GM10248 (cell line): Measurements from ENCODE around the gene CXCL8.

ENCODE experiments used
- CTCF ChIA-PET: fragments of 300-600 bp; sonication (Branson Sonifier 250); formaldehyde crosslinking; extraction: SDS; loops from one replicate; lab custom pipeline; 2021; ENCODE audit warnings: antibody characterized with exemption; lab: Yijun Ruan, JAX
- POLR2A ChIA-PET: fragments of 350-650 bp; sonication (Branson Sonifier 250); formaldehyde crosslinking; extraction: SDS; loops from one replicate; lab custom pipeline; 2020; ENCODE audit warnings: antibody characterized with exemption; lab: Yijun Ruan, JAX
- DNase-seq: peaks from one replicate; pipeline ENCODE4 v3.0.0; 2012; ENCODE audit errors: extremely low spot score
- TF ChIP-seq, protein P1 (sequence below): IDR thresholded peaks from 2 replicates; pipeline ENCODE4 v1.5.1; 2012; ENCODE audit warnings: mild to moderate bottlenecking, low read depth; ENCODE audit errors: extremely low read depth, missing control alignments, control extremely low read depth

CXCL8 gene

GRCh38 chr4:73735231-73735630 is 5.1 kb upstream of the CXCL8 start:
- CTCF ChIA-PET: interaction anchor here (2.5 to 2.6 kb wide), 2 partner anchors 8 to 10 kb away, joined by 6 to 9 read pairs; no protein-coding TSS in a partner anchor
- peak; percentile 53 for DNase-seq
- TF ChIP-seq, protein P1, sequence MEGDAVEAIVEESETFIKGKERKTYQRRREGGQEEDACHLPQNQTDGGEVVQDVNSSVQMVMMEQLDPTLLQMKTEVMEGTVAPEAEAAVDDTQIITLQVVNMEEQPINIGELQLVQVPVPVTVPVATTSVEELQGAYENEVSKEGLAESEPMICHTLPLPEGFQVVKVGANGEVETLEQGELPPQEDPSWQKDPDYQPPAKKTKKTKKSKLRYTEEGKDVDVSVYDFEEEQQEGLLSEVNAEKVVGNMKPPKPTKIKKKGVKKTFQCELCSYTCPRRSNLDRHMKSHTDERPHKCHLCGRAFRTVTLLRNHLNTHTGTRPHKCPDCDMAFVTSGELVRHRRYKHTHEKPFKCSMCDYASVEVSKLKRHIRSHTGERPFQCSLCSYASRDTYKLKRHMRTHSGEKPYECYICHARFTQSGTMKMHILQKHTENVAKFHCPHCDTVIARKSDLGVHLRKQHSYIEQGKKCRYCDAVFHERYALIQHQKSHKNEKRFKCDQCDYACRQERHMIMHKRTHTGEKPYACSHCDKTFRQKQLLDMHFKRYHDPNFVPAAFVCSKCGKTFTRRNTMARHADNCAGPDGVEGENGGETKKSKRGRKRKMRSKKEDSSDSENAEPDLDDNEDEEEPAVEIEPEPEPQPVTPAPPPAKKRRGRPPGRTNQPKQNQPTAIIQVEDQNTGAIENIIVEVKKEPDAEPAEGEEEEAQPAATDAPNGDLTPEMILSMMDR: no peak
- POLR2A ChIA-PET: no interaction called here

GRCh38 chr4:73741031-73741749 is 821 bp downstream of the CXCL8 start:
- ChIA-PET CTCF (interaction anchor here (1.2 to 1.7 kb wide), 2 partner anchors 10 to 11 kb away, joined by 4 read pairs; no protein-coding TSS in a partner anchor), POLR2A (no interaction called here)
- DNase-seq: no peak
- TF ChIP-seq, protein P1: no peak

- TF ChIP-seq, protein P1: no peak
- CTCF ChIA-PET: interaction anchor here (1.2 to 1.7 kb wide), 2 partner anchors 9 to 12 kb away, joined by 4 read pairs; no protein-coding TSS in a partner anchor
- POLR2A ChIA-PET: no interaction called here
- DNase-seq: no peak
Observed at GRCh38 chr4:73741750-73742489, 1.6 kb downstream of the CXCL8 start.

DNA sequence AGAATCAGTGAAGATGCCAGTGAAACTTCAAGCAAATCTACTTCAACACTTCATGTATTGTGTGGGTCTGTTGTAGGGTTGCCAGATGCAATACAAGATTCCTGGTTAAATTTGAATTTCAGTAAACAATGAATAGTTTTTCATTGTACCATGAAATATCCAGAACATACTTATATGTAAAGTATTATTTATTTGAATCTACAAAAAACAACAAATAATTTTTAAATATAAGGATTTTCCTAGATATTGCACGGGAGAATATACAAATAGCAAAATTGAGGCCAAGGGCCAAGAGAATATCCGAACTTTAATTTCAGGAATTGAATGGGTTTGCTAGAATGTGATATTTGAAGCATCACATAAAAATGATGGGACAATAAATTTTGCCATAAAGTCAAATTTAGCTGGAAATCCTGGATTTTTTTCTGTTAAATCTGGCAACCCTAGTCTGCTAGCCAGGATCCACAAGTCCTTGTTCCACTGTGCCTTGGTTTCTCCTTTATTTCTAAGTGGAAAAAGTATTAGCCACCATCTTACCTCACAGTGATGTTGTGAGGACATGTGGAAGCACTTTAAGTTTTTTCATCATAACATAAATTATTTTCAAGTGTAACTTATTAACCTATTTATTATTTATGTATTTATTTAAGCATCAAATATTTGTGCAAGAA is 2.3 kb downstream of the CXCL8 start:
- no peak for DNase-seq
- TF ChIP-seq, protein P1: no peak
- ChIA-PET POLR2A (no interaction called here), CTCF (interaction anchor here (1.2 to 1.7 kb wide), 2 partner anchors 9 to 12 kb away, joined by 4 read pairs; no protein-coding TSS in a partner anchor)

- CTCF ChIA-PET: no interaction called here
- no peak for DNase-seq
- POLR2A ChIA-PET: no interaction called here
- TF ChIP-seq, protein P1: no peak
Observed at GRCh38 chr4:73743281-73743680, 2.9 kb downstream of the CXCL8 start.

DNA sequence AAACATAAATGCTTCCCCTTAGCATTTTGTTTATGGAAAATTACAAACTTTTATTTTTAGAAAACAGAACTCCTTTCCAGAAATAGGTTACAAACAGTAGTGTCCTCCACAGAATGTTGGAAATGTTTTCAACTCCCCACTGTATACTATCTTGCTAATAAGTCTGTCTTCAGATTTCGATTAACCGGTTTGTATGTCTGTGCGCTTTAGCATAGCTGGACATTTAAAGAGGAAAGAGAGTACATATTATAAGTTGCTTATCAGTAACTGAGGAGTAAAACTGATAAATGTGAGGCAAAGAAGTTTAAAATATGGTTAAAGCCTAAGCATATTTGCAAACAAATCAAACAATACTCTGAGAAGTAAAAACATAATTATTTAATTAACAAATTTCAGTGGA is 3.4 kb downstream of the CXCL8 start:
- ChIA-PET CTCF (no interaction called here), POLR2A (no interaction called here)
- TF ChIP-seq, protein P1: no peak
- no peak for DNase-seq
